Erythroblast (primary cell): ENCODE results near the gene ACP1.

Source experiments
- DNase-seq, 2 experiments: peaks; one replicate each; lab custom pipeline; 2025; lab: John Stamatoyannopoulos, UW
- GATA1 ChIP-seq: IDR thresholded peaks from 2 replicates; pipeline ENCODE4 v1.6.1; 2011; ENCODE audit warnings: low read depth, mild to moderate bottlenecking, control low read depth, low read length, moderate library complexity
- POLR2A ChIP-seq: IDR thresholded peaks from 2 replicates; pipeline ENCODE4 v1.6.1; 2011; ENCODE audit warnings: mild to moderate bottlenecking, low read length

ACP1 gene

DNA sequence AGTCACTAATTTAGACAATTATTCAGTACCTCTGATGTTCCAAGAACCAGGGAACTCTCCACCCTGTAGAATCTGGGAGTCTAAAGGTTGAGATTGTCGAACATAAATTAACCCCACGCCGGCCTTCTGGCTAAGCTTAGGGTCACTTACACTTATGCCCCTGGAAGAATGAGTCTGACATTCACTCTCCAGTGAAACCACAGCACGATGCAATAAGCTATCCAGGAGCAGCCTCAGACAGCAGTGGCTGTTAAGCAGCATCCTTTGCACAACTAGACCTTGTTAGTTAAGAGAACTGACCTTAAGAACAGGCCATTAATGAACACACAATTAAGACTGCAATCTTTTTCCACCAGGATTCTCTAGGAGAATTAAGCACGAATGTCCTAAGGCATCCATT is 25.9 kb upstream of the ACP1 start:
- no peak for DNase-seq
- no peak for TF ChIP-seq GATA1

DNA sequence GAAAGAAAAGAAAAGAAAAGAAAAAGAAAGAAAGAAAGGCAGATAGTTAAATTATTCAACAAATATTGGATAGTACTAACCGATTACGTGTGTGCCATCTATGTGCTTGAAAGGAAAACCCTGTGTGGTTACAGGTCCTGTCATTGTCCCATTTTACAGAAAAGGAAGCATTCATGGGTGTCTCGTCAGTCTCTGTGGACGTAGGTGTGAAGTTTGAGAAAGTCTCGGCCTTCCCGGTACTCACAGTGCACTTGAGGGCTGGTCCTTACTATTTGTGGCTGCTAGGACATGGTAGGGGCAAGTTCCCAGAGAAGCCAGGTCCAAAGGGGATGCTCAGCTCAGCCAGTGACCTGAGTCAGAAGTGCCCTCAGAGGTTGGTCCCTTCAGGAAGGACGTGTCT is 20.2 kb upstream of the ACP1 start:
- no peak for DNase-seq
- TF ChIP-seq POLR2A, result no peak
- no peak for TF ChIP-seq GATA1

DNA sequence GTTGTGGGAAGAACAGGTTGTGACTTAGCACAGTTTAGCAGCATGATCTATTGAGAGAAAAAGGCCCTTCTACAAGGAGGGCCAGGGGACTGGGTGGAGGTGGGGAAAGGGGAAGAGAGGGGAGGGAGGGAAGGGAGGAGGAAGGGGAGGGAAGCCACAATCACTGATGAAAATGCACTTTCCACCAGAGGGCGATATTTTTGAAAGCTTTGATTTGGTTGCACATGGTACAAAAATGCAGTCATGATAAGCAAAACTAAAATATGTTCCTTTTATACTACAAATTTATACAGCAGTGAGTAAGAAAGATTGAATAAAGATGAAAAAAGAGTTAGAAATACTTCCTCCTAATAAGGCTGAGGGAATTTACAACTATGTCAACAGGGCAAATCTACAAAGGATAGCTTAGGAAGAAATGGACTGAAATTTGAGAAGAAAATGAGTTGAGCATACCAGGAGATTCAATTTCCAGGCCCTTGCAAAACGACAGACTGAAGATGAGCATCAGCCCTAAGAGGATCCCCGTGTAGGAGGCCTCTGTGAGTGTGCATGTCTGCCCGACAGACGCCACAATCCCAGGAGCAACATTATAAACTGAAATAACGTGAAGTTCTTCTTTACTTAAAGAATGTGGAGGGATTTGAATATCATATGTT is 18.1 kb upstream of the ACP1 start:
- no peak for TF ChIP-seq POLR2A
- no peak for TF ChIP-seq GATA1
- DNase-seq, result peak; percentile 55 to 63

- DNase-seq, result no peak
- TF ChIP-seq POLR2A (no peak), GATA1 (no peak)
Measured at GRCh38 chr2:248724-249123, 16.0 kb upstream of the ACP1 start.

GRCh38 chr2:249538-250042 is 15.2 kb upstream of the ACP1 start:
- TF ChIP-seq GATA1, result no peak
- no peak for TF ChIP-seq POLR2A

DNA sequence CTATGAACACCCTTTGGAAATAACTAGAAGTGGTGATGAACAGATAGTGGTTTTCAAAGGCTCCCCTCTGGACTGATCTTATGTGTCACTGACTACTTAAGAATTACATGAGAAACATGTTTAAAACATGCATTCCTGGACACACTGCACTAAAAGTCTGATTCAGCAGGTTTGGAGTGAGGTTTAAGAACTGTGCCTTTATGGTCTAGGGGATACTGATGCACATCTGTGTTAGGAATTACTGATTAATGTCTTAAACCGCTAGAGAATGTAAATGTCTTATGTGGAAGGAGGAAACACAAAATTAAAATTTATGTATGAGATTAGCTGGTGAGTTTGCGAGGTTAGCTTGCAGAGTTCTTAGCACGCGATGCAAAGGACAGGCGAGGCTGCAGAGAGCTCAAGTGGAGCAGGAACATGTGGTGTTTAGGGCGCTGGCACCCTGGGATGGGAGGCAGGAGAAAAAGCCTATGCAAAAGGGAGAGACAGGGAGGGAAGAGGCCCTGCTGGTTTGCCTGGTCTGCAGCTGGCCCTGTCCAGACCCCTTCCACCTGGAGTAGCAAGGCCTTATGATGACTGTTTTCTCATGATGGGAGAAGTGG is 12.6 kb upstream of the ACP1 start:
- no peak for DNase-seq
- TF ChIP-seq POLR2A, result no peak
- no peak for TF ChIP-seq GATA1

More at GRCh38 chr2:249538-250042, 15.2 kb upstream of the ACP1 start:
- no peak for DNase-seq

GRCh38 chr2:253202-253638 is 11.5 kb upstream of the ACP1 start:
- TF ChIP-seq POLR2A, result no peak
- TF ChIP-seq GATA1, result no peak
- DNase-seq, result no peak

DNA sequence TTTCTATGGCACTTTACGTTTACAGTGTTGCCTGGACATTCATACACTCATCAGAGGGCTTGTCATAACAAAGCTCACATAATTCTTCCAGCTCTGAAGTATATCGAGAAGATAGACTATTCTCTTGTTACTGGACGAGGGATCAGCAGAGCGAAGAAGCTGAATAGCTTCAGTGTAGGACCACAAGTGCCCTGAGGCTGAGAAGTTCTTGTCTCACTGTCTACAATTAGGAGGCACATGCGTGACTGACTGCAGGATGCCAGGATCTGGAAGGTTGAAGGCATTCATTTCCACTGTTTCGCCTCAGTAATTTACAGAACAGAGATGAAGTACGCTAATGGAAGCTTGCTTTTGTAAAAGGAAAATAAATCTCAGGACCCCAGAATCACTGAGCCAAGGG is 10.5 kb upstream of the ACP1 start:
- TF ChIP-seq POLR2A, result no peak
- no peak for TF ChIP-seq GATA1
- DNase-seq, result no peak

DNA sequence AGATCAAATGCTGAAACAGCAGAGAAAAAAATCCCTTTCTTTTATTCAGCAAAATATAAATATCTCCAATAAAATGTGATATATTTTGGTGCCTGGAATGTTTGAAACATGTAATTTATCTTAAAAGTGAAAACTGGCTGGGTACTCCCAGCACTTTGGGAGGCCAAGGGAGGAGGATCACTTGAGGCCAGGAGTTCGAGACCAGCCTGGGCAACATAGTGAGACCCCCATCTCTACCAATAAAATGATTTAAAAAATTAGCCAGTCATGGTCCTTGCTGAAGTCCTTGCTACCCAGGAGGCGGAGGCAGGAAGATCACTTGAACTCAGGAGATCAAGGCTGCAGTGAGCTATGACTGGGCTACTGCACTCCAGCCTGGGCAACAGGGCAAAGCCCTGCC is 9.6 kb upstream of the ACP1 start:
- no peak for DNase-seq
- no peak for TF ChIP-seq GATA1
- TF ChIP-seq POLR2A, result no peak

DNA sequence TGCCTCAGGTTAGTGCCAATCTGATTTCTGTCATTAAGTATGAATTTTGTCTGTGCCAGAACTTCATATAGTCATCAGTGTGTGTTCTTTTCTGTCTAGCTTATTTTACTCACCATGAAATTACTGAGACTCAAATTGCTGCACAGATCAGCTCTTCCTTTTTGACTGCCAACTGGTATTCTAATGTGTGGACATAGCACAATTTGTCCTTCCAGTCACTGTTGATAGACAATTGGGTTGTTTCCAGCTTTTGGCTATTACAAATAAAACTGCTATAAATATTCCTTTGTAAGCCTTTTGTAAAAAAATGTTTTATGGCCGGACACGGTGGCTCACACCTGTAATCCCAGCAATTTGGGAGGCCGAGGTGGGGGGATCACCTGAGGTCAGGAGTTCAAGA is 8.7 kb upstream of the ACP1 start:
- TF ChIP-seq GATA1 (no peak), POLR2A (no peak)
- DNase-seq, result no peak

- no peak for TF ChIP-seq GATA1
- TF ChIP-seq POLR2A, result no peak
- DNase-seq, result no peak
Measured at GRCh38 chr2:257429-257828, 7.3 kb upstream of the ACP1 start.

DNA sequence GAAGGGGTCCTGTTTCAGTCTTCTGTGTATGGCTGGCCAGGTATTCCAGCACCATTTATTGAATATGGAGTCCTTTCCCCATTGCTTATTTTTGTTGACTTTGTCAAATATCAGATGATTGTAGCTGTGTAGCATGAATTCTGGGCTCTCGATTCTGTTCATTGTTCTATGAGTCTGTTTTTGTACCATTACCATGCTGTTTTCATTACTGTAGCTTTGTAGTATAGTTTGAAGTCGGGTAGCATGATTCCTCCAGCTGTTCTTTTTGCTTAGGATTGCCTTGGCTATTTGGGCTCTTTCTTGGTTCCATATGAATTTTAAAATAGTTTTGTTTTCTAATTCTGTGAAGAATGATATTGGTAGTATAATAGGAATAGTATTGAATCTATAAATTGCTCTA is 6.9 kb upstream of the ACP1 start:
- TF ChIP-seq GATA1 (no peak), POLR2A (no peak)
- DNase-seq, result no peak

- TF ChIP-seq GATA1 (no peak), POLR2A (no peak)
- DNase-seq, result no peak
Measured at GRCh38 chr2:258933-259332, 5.8 kb upstream of the ACP1 start.

DNA sequence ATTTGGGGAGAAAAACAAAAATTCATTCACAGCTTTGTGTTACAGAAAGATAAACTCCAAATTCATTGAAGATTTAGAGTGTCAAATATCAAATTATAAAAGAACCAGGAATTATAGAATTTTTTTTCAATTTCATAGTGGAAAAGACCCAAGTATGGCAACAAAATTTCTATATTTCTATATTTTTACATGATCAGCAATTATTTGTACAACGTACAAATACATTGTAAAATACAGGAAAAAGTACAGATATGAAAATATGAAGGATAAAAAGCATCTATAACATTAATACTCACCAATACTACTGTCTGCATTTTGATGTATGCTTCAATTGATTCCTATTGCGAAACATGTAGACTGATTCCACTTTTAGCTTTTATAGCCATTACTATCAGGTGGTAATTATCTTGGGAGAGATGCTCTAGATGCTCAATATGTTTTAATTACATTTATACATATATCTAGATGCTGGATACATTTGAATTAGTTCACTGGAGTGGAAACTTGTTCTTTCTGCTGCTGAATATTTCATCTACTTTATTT is 4.9 kb upstream of the ACP1 start:
- no peak for DNase-seq
- TF ChIP-seq POLR2A, result no peak
- no peak for TF ChIP-seq GATA1

DNA sequence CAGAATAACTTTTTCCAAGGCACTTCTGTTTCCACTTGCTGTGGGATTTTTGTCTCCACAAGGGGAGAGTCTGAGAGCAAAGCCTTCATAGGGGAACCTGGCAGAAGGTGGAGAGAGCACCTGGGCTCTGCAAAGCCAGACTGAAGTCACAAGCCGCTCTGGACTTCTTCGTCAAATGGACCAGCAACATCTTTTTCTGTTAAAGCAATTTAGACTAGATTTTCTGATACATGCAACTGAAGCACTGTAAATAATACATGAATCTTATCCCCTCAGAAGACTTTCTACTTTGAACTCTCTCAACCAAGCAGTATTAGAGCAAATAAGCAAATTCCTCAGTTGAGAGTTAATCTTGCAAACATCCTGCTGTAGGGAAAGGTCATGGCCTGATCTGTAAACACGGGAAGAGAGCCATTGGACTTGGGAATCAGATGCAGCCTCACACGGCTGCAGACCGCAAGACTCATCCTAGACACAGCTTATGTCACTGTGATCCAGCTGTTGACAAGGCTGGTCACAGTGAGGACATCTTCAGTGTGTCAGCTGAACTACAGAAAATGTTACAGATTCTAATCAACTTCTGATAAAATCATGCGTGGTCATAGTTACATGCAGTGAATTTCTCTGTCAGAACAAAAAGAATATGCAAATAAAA is 4.1 kb upstream of the ACP1 start:
- TF ChIP-seq POLR2A (no peak), GATA1 (no peak)
- no peak for DNase-seq
